Smooth muscle cell (in vitro differentiated cells): Measurements from ENCODE around the gene SDK1. TPM values are rescaled to one million over a fixed set of nuclear protein-coding genes. Genes with fewer than 3 reads are reported as not detected.

ENCODE experiments used
- DNase-seq: peaks from one replicate; lab custom pipeline; 2025; ENCODE audit not compliant: unreplicated experiment; lab: John Stamatoyannopoulos, UW
- H2AFZ ChIP-seq: fragments of 200-600 bp; sonication (generic); 2 replicates; pipeline ENCODE4 v1.6.0; 2016; ENCODE audit warnings: antibody characterized with exemption, low read depth, mild to moderate bottlenecking
- H3F3A ChIP-seq: fragments of 200-600 bp; sonication (generic); 2 replicates; pipeline ENCODE4 v1.6.0; 2017; ENCODE audit warnings: antibody characterized with exemption, low read depth
- H3K27ac ChIP-seq: fragments of 200-600 bp; sonication (generic); 2 replicates; pipeline ENCODE4 v1.5.1; 2016; ENCODE audit warnings: low read depth, mild to moderate bottlenecking
- H3K27me3 ChIP-seq: fragments of 200-600 bp; sonication (generic); 2 replicates; pipeline ENCODE4 v1.6.1; 2016; ENCODE audit warnings: low read depth, mild to moderate bottlenecking
- H3K36me3 ChIP-seq: fragments of 200-600 bp; sonication (generic); 2 replicates; pipeline ENCODE4 v1.5.1; 2016; ENCODE audit warnings: low read depth
- H3K4me1 ChIP-seq: fragments of 200-600 bp; sonication (generic); 2 replicates; pipeline ENCODE4 v1.5.1; 2016; ENCODE audit warnings: low read depth
- H3K4me2 ChIP-seq: fragments of 200-600 bp; sonication (generic); 2 replicates; pipeline ENCODE4 v1.6.0; 2016; ENCODE audit warnings: mild to moderate bottlenecking
- H3K4me3 ChIP-seq: fragments of 200-600 bp; sonication (generic); 2 replicates; pipeline ENCODE4 v1.5.1; 2016; ENCODE audit warnings: mild to moderate bottlenecking
- H3K79me2 ChIP-seq: fragments of 200-600 bp; sonication (generic); 2 replicates; pipeline ENCODE4 v1.6.0; 2016; ENCODE audit warnings: low read depth, mild to moderate bottlenecking
- H3K9ac ChIP-seq: fragments of 200-600 bp; sonication (generic); 2 replicates; pipeline ENCODE4 v1.6.0; 2016; ENCODE audit warnings: low read depth
- H3K9me3 ChIP-seq: fragments of 200-600 bp; sonication (generic); replicated peaks from 2 replicates; pipeline ENCODE4 v1.5.1; 2016; ENCODE audit warnings: low read depth
- H4K20me1 ChIP-seq: fragments of 200-600 bp; sonication (generic); 2 replicates; pipeline ENCODE4 v1.6.0; 2016; ENCODE audit warnings: low read depth
- CTCF ChIP-seq: fragments of 200-600 bp; sonication (generic); IDR thresholded peaks from 2 replicates; pipeline ENCODE4 v1.5.1; 2017; ENCODE audit warnings: borderline replicate concordance, mild to moderate bottlenecking, antibody characterized with exemption; ENCODE audit not compliant: insufficient read depth, poor library complexity, severe bottlenecking
- WGBS: methylation state at CpG from one replicate; pipeline ENCODE4 v1.1.7; 2016; ENCODE audit warnings: low lambda C conversion rate; 5-methylcytosine and 5-hydroxymethylcytosine counted together
- polyA plus RNA-seq: library from polyadenylated mRNA; unstranded; fragments of >200 nt; fragmentation: Nextera tagmentation; extraction: Ambion mirVana; gene quantifications from 2 replicates; pipeline ENCODE4 v1.2.1, GENCODE V29; 2016
- total RNA-seq: library from RNA; depleted of rRNA; stranded (reverse); fragments of >200 nt; gene quantifications from 2 replicates; pipeline ENCODE4 v1.2.3, GENCODE V29; 2014

Gene SDK1
- total and polyA plus RNA-seq, 2 experiments from 2014 or later, result 1.1 to 2.5 TPM

DNA sequence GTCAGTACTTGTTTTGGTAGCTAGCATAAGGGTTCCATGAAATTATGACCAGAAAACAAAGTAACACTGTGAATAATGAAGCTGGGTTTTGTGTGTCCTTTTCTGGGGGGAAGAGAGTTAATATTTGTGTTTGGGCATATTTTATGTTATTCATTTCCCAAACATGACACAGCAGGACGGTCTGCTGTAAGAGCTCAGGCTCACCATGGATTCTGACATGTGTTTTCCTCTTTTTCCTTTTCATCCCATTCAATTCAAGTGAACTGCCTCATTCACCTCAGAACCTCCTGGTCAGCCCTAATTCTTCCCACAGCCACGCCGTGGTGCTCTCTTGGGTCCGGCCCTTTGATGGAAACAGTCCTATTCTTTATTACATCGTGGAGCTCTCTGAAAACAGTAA, 685.9 kb downstream of the SDK1 start:
- Histone ChIP-seq H3K79me2 (no peaks in the 10 kb centered on the region), H2AFZ (no peak overlapping the region), H3K9me3 (no peaks in the 10 kb centered on the region), H3K27me3 (no peaks in the 10 kb centered on the region), H3K4me1 (no peaks in the 10 kb centered on the region), H4K20me1 (no peaks in the 10 kb centered on the region), H3K4me2 (no peak overlapping the region), H3K27ac (no peak overlapping the region), H3K4me3 (no peak overlapping the region), H3K9ac (no peak overlapping the region), H3F3A (no peaks in the 10 kb centered on the region), H3K36me3 (no peaks in the 10 kb centered on the region)
- no peak for DNase-seq
- TF ChIP-seq CTCF, result no peak
- WGBS, result 91% methylated on average over 5 of the region's 5 CpGs

GRCh38 chr7:3987426-3987927, 686.4 kb downstream of the SDK1 start:
- TF ChIP-seq CTCF, result no peak
- H3K79me2 ChIP-seq, result no peaks in the 10 kb centered on the region
- H3K4me2 ChIP-seq, result no peak overlapping the region
- no peaks in the 10 kb centered on the region for H3F3A ChIP-seq
- no peaks in the 10 kb centered on the region for H3K4me1 ChIP-seq
- H4K20me1 ChIP-seq, result no peaks in the 10 kb centered on the region
- H3K27me3 ChIP-seq, result no peaks in the 10 kb centered on the region
- 85% methylated on average over 14 of the region's 14 CpGs for WGBS
- H2AFZ ChIP-seq, result no peak overlapping the region
- H3K9me3 ChIP-seq, result no peaks in the 10 kb centered on the region
- no peak for DNase-seq
- H3K27ac ChIP-seq, result no peak overlapping the region
- H3K36me3 ChIP-seq, result no peaks in the 10 kb centered on the region
- H3K4me3 ChIP-seq, result no peak overlapping the region
- H3K9ac ChIP-seq, result no peak overlapping the region

GRCh38 chr7:3989723-3990122, 688.7 kb downstream of the SDK1 start:
- Histone ChIP-seq H3K4me3 (no peak overlapping the region), H3F3A (no peaks in the 10 kb centered on the region)
- WGBS, result 87% methylated on average over 11 of the region's 11 CpGs

More at GRCh38 chr7:3989723-3990122, 688.7 kb downstream of the SDK1 start:
- no peak overlapping the region for H3K27ac ChIP-seq
- no peaks in the 10 kb centered on the region for H3K9me3 ChIP-seq
- H2AFZ ChIP-seq, result no peak overlapping the region
- H3K36me3 ChIP-seq, result no peaks in the 10 kb centered on the region
- no peak overlapping the region for H3K4me2 ChIP-seq
- no peaks in the 10 kb centered on the region for H3K4me1 ChIP-seq
- no peak overlapping the region for H3K9ac ChIP-seq
- no peaks in the 10 kb centered on the region for H4K20me1 ChIP-seq
- DNase-seq, result no peak
- TF ChIP-seq CTCF, result no peak
- no peaks in the 10 kb centered on the region for H3K79me2 ChIP-seq
- H3K27me3 ChIP-seq, result no peaks in the 10 kb centered on the region
